Measurements from ENCODE around the gene RNU5B-1.

RNU5B-1 gene

DNA sequence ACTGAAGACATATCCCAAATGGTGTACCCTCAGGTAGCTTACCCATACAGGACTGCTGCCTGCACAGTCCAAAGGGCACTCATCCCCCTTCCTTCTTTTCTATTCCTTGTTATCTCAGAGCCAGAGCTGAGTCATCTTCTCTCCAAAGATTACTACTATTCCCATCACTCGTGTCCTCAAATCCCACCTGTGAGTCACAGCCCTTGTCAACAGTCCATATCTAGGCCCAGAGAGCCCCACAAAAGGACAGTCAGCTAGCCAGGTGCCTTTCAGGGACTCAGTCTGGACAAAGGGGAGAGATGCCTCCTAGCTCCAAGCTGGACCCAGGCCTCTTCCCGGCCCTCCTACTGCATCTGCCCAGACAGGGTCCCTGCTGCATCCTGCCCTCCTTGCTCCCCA is 28.8 kb upstream of the RNU5B-1 start:
- Histone ChIP-seq H3K36me3 (ENCODE audit: insufficient read depth) (no peaks in the 10 kb centered on the region), H4K20me1 (ENCODE audit: insufficient read depth) (no peaks in the 10 kb centered on the region), H3K4me1 (ENCODE audit: low read depth, poor library complexity, severe bottlenecking) (no peaks in the 10 kb centered on the region), H3K27ac (no peak overlapping the region), H3K4me3 (IDR thresholded peaks at IDR 0.05; ENCODE audit: insufficient read depth, low read depth, low read length) (no peak overlapping the region), H3K4me2 (no peak overlapping the region), H3K9ac (no peak overlapping the region), H3K79me2 (ENCODE audit: insufficient read depth, low read depth) (no peaks in the 10 kb centered on the region), H2AFZ (ENCODE audit: low read depth) (no peak overlapping the region), H3K27me3 (ENCODE audit: insufficient read depth, low read depth) (no peaks in the 10 kb centered on the region)
- TF ChIP-seq CTCF (conservative IDR thresholded peaks at IDR 0.05; ENCODE audit: low read depth, low read length), result no peak

- Histone ChIP-seq H2AFZ (ENCODE audit: low read depth) (no peak overlapping the region), H3K27ac (no peak overlapping the region), H3K79me2 (ENCODE audit: insufficient read depth, low read depth) (no peaks in the 10 kb centered on the region), H4K20me1 (ENCODE audit: insufficient read depth) (no peaks in the 10 kb centered on the region), H3K27me3 (ENCODE audit: insufficient read depth, low read depth) (no peaks in the 10 kb centered on the region), H3K4me1 (ENCODE audit: low read depth, poor library complexity, severe bottlenecking) (no peaks in the 10 kb centered on the region), H3K4me3 (IDR thresholded peaks at IDR 0.05; ENCODE audit: insufficient read depth, low read depth, low read length) (no peak overlapping the region), H3K9ac (no peak overlapping the region), H3K4me2 (no peak overlapping the region), H3K36me3 (ENCODE audit: insufficient read depth) (no peaks in the 10 kb centered on the region)
- no peak for TF ChIP-seq CTCF (conservative IDR thresholded peaks at IDR 0.05; ENCODE audit: low read depth, low read length)
These were observed 27.5 kb upstream of the RNU5B-1 start for GRCh38 chr15:65277015-65277414.

DNA sequence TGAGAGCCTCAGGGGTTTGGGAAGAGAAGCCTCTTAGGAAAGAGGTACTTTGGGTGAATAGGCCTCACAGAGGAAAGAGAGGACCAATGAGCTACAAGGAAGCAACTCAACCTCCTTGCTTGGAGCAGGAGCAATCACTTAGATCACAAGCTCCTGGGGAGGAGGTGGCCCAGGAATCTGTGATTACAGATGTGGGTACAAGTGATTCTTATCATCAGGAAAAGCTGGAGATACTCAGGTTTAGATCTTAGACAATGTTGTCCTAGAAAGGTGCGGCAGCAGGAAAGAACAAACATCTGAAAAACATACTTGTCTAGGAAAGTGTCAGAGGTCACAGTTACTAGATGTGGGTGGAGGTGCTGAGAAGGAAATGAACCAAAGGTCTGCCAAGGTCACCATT is 26.0 kb upstream of the RNU5B-1 start:
- no peak overlapping the region for H3K27ac ChIP-seq
- H3K9ac ChIP-seq, result no peak overlapping the region
- H4K20me1 ChIP-seq (ENCODE audit: insufficient read depth), result no peaks in the 10 kb centered on the region
- H2AFZ ChIP-seq (ENCODE audit: low read depth), result no peak overlapping the region
- no peaks in the 10 kb centered on the region for H3K36me3 ChIP-seq (ENCODE audit: insufficient read depth)
- no peaks in the 10 kb centered on the region for H3K27me3 ChIP-seq (ENCODE audit: insufficient read depth, low read depth)
- H3K4me3 ChIP-seq (IDR thresholded peaks at IDR 0.05; ENCODE audit: insufficient read depth, low read depth, low read length), result no peak overlapping the region
- no peak overlapping the region for H3K4me2 ChIP-seq
- H3K4me1 ChIP-seq (ENCODE audit: low read depth, poor library complexity, severe bottlenecking), result no peaks in the 10 kb centered on the region
- H3K79me2 ChIP-seq (ENCODE audit: insufficient read depth, low read depth), result no peaks in the 10 kb centered on the region
- TF ChIP-seq CTCF (conservative IDR thresholded peaks at IDR 0.05; ENCODE audit: low read depth, low read length), result no peak

DNA sequence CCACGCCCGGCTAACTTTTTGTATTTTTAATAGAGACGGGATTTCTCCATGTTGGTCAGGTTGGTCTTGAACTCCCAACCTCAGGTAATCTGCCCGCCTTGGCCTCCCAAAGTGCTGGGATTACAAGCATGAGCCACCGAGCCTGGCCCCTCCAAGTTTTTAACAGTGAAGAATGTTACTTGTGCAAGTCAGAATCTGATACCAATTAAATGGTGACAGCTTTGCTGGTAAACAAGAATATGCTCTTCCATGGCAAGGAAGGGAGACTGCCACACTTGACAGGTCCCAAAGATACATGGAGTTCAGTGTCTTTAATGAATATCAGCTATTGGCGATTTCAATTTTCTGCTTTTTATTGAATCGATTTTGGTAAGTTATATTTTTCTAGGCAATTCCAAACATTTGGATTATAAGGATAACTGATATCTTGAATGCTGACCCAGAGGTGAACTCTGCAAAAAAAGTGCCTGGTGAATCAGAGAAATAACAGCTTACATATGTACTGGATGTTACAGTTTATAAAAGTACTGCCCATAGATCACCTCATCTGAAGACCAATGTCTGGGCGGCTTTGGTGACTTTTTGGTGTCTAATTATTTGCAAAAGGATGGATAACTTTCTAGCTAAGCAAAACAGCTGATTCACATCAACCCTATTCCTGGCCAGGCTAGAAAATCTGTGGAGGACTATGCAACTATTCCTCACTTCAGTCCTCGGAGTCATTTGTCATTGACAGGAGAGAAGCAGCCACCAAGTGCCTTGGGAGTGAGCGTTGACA is 19.0 kb upstream of the RNU5B-1 start:
- peak overlapping the region; percentile 67; the same call in 1 of the 2 replicates for H3K9ac ChIP-seq
- H3K36me3 ChIP-seq (ENCODE audit: insufficient read depth), result no peaks in the 10 kb centered on the region
- peak overlapping the region; percentile 97 for H2AFZ ChIP-seq (ENCODE audit: low read depth)
- H3K4me1 ChIP-seq (ENCODE audit: low read depth, poor library complexity, severe bottlenecking), result peaks cover 20% of the 10 kb centered on the region
- no peaks in the 10 kb centered on the region for H4K20me1 ChIP-seq (ENCODE audit: insufficient read depth)
- H3K4me3 ChIP-seq (IDR thresholded peaks at IDR 0.05; ENCODE audit: insufficient read depth, low read depth, low read length), result no peak overlapping the region
- TF ChIP-seq CTCF (conservative IDR thresholded peaks at IDR 0.05; ENCODE audit: low read depth, low read length), result no peak
- H3K79me2 ChIP-seq (ENCODE audit: insufficient read depth, low read depth), result no peaks in the 10 kb centered on the region
- H3K27me3 ChIP-seq (ENCODE audit: insufficient read depth, low read depth), result no peaks in the 10 kb centered on the region
- H3K27ac ChIP-seq, result peak overlapping the region; percentile 64; the same call in 1 of the 2 replicates
- H3K4me2 ChIP-seq, result peak overlapping the region; percentile 66

Measured in KMS-11 (cell line).